Spleen (tissue), 7 donors: Measurements from ENCODE around the gene FAN1.

Experiments
- POLR2A ChIP-seq, 3 donors: fragments of 450-650 bp; IDR thresholded peaks; one replicate each; pipeline ENCODE4 v1.5.1; 2017; ENCODE audit warnings: antibody characterized with exemption in 3 of 3, mild to moderate bottlenecking in 1 of 3
- TF ChIP-seq, protein P1 (sequence below), 11 experiments: fragments of 200-600 bp in 7 of 11; fragments of 450-650 bp in 4 of 11; sonication (generic) in 4 of 11; IDR thresholded peaks in 8 of 11; conservative IDR thresholded peaks in 3 of 11; 1 replicate in 7 of 11; 2 replicates in 4 of 11; pipeline versions ENCODE4 v1.4.0 to v1.8.0; 2016 to 2021; ENCODE audit warnings: antibody characterized with exemption in 11 of 11, inconsistent platforms in 4 of 11, mild to moderate bottlenecking in 1 of 11
- donor health status: DM: no; HTN: no; CAD: no; lungs with moderate emphysema.
- donor health status: DM: no; HTN: no; CAD: no.
- donor health status: DM: no; HTN: no; CAD: no.

DNA sequence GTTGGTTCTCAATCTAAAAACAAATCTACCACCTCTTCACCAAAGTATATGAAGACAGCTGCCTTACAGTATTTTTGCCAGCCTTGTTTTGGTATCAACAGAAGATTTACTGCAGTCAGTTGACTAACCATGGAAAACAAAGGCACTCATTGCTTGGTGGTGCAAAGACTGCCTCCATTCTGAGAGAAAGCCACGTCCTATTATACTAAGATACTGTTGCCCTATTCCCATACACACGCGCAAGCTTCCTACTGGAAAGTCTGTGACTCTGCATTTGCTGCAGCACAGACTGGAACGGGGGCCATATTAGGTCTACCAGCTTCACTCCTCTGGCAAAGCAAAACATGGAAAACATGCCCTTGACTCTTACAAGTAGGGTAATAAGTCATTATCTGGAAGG, 69.7 kb downstream of the FAN1 start:
- TF ChIP-seq, protein P1, sequence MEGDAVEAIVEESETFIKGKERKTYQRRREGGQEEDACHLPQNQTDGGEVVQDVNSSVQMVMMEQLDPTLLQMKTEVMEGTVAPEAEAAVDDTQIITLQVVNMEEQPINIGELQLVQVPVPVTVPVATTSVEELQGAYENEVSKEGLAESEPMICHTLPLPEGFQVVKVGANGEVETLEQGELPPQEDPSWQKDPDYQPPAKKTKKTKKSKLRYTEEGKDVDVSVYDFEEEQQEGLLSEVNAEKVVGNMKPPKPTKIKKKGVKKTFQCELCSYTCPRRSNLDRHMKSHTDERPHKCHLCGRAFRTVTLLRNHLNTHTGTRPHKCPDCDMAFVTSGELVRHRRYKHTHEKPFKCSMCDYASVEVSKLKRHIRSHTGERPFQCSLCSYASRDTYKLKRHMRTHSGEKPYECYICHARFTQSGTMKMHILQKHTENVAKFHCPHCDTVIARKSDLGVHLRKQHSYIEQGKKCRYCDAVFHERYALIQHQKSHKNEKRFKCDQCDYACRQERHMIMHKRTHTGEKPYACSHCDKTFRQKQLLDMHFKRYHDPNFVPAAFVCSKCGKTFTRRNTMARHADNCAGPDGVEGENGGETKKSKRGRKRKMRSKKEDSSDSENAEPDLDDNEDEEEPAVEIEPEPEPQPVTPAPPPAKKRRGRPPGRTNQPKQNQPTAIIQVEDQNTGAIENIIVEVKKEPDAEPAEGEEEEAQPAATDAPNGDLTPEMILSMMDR (IDR thresholded peaks at IDR 0.05 in 8 of 11, conservative IDR thresholded peaks at IDR 0.05 in 3 of 11) = no peak
- no peak for TF ChIP-seq POLR2A (IDR thresholded peaks at IDR 0.05)
